ENCODE data around the gene TRMO.

DNA sequence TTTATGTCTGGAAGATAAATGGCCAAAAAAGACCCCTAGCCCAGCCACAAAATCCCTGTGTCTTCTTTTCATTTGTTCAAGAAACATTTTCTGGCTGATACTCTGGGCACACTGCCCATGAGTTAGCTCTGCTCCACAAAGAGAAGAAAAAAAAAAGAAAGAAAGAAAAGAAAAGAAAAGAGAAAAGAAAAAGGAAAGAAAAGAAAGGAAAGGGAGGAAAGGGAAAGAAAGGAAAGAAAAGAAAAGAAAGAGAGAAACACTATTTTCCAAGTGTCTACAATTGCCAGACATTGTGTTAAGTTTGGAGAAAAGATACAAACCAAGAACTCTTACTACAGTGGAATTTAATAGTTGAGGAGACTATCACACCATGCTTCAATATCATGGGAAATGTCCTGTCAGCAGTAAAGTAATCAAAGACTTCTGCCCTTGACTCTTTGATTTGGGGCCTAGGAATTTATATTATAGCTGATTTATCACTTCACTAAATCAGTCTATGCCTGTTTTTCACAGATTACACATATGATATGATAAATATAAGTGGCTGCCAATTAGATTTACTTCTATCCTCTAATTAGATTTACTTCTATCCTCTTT is 3.0 kb downstream of the TRMO start:
- TF ChIP-seq, protein P1, sequence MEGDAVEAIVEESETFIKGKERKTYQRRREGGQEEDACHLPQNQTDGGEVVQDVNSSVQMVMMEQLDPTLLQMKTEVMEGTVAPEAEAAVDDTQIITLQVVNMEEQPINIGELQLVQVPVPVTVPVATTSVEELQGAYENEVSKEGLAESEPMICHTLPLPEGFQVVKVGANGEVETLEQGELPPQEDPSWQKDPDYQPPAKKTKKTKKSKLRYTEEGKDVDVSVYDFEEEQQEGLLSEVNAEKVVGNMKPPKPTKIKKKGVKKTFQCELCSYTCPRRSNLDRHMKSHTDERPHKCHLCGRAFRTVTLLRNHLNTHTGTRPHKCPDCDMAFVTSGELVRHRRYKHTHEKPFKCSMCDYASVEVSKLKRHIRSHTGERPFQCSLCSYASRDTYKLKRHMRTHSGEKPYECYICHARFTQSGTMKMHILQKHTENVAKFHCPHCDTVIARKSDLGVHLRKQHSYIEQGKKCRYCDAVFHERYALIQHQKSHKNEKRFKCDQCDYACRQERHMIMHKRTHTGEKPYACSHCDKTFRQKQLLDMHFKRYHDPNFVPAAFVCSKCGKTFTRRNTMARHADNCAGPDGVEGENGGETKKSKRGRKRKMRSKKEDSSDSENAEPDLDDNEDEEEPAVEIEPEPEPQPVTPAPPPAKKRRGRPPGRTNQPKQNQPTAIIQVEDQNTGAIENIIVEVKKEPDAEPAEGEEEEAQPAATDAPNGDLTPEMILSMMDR (conservative IDR thresholded peaks at IDR 0.05) = no peak
- no peak for TF ChIP-seq EZH2 (IDR thresholded peaks at IDR 0.05; ENCODE audit: low read depth)

All from PC-9 (cell line).